Measurements from ENCODE around the gene PDZK1IP1.

DNA sequence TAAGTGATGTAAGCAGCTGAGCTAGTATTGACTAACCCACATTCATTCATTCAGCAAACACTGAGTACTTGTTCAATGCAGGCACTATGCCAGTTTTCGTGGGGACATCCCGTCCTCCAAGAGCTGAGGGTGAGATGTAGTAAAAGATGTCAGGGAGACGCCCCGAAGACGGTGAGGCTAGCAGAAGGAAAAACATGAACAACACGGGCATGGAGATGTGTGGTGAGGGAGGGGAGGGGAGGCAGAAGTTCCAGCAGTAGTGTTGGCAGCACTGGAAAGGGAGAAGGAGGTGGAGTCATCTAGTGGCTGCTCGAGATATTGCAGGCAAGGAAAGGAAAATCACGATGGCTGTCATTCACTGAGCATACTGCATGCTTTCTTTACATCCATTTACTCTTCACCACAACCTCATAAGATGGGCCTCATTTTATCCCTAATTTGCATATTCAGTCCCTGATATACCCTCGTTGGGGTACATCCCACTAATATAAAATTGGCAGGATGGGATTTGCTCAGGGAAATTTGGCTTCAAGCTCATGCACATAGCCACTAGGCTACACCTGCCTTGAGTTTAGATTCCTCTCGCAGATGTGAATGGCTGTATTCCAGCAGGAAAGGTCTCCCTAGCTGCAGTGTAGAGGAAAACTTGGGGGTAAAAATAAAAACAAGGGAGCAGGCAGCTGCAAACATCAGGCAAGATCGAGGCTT lies 14.5 kb downstream of the PDZK1IP1 start:
- no peak for TF ChIP-seq POLR2A (IDR thresholded peaks at IDR 0.05)
- TF ChIP-seq, protein P1, sequence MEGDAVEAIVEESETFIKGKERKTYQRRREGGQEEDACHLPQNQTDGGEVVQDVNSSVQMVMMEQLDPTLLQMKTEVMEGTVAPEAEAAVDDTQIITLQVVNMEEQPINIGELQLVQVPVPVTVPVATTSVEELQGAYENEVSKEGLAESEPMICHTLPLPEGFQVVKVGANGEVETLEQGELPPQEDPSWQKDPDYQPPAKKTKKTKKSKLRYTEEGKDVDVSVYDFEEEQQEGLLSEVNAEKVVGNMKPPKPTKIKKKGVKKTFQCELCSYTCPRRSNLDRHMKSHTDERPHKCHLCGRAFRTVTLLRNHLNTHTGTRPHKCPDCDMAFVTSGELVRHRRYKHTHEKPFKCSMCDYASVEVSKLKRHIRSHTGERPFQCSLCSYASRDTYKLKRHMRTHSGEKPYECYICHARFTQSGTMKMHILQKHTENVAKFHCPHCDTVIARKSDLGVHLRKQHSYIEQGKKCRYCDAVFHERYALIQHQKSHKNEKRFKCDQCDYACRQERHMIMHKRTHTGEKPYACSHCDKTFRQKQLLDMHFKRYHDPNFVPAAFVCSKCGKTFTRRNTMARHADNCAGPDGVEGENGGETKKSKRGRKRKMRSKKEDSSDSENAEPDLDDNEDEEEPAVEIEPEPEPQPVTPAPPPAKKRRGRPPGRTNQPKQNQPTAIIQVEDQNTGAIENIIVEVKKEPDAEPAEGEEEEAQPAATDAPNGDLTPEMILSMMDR (IDR thresholded peaks at IDR 0.05): peak in 1 of 3 donors; percentile 89

Data from lower leg skin (tissue), 3 donors.